ENCODE measurements around the gene HEXA.

Gene HEXA

DNA sequence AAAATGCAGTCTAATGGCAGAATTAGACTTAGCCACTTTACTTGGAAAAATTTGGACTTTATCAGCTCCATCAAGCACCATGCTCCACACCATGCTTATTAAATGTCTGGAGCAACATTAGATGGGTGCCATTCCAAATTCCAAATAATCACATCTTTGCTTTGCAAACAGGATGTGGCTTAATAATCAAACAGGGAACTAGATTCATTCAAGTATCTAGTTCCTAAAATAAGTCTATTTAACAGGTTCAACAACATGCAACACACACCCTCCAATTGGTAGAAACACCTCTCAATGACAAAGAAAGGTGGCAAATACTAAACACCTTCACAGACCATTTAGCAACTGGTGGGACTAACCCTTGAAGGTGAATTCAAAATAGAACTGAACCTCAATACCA lies 3.5 kb downstream of the HEXA start:
- TF ChIP-seq, protein P1, sequence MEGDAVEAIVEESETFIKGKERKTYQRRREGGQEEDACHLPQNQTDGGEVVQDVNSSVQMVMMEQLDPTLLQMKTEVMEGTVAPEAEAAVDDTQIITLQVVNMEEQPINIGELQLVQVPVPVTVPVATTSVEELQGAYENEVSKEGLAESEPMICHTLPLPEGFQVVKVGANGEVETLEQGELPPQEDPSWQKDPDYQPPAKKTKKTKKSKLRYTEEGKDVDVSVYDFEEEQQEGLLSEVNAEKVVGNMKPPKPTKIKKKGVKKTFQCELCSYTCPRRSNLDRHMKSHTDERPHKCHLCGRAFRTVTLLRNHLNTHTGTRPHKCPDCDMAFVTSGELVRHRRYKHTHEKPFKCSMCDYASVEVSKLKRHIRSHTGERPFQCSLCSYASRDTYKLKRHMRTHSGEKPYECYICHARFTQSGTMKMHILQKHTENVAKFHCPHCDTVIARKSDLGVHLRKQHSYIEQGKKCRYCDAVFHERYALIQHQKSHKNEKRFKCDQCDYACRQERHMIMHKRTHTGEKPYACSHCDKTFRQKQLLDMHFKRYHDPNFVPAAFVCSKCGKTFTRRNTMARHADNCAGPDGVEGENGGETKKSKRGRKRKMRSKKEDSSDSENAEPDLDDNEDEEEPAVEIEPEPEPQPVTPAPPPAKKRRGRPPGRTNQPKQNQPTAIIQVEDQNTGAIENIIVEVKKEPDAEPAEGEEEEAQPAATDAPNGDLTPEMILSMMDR (conservative IDR thresholded peaks at IDR 0.05) = no peak
- no peak for TF ChIP-seq ZFX (IDR thresholded peaks at IDR 0.05)
- no peak overlapping the region for H3K27ac ChIP-seq

DNA sequence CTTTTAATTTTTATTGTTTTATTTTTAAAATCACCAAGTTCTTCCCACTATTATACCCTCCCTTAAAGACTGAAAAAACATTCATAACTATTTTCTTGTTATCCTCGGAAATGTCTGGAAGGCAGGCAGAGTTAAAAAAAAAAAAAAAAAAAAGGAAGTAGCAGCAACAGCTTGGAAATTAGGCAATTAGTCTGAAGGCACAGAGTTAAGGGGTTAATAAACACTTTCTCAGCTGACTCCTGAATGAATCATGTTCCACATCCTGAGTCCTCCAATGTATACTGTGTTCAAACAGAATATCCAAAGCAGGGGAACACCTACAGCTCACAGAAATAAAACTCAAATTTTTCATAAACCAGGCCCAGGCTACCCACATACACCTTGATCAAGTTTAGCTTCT lies 5.8 kb downstream of the HEXA start:
- H3K27ac ChIP-seq = no peak overlapping the region
- TF ChIP-seq, protein P1 (conservative IDR thresholded peaks at IDR 0.05) = no peak
- TF ChIP-seq ZFX (IDR thresholded peaks at IDR 0.05) = no peak

DNA sequence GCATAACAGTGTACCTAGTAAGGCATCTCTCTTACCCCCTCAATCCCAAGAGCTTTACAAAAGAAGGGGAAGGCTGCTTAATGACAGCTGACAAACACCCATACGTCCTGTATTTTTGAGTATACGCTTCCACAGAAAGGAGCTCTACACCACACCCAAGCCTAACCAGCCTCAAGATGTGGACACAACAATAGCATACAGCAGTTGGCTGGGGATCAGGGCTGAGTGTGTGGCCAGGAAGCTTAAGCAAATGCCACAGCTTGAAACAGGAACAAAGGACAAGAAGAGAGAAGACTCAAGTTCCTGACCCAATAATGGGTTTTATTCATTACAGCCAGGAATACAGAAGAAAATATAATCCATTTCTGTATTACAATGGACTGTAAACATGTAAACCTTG lies 6.9 kb downstream of the HEXA start:
- H3K27ac ChIP-seq = no peak overlapping the region

DNA sequence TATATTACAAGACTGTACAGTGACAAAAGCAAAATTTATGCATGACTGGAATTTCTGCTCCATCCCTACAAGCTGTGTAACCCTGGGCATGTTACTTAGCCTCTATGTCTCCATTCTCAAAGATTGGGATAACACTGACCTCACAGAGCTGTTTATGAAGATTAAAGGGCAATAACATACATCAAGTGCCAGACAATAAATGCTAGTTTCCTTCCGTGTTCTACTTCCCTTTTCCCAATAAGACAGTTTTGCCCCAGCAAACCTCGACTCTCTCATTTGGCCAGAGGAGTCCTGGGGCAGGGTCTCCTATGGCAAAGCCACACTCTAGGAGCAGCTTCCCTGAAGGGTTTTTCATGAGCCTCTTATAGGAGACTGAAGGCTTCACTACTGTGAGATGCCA lies 7.5 kb downstream of the HEXA start:
- no peak overlapping the region for H3K27ac ChIP-seq
- TF ChIP-seq, protein P1 (conservative IDR thresholded peaks at IDR 0.05) = no peak
- TF ChIP-seq ZFX (IDR thresholded peaks at IDR 0.05) = no peak

More for the DNA sequence above, 6.9 kb downstream of the HEXA start:
- no peak for TF ChIP-seq ZFX (IDR thresholded peaks at IDR 0.05)
- TF ChIP-seq, protein P1 (conservative IDR thresholded peaks at IDR 0.05) = no peak

DNA sequence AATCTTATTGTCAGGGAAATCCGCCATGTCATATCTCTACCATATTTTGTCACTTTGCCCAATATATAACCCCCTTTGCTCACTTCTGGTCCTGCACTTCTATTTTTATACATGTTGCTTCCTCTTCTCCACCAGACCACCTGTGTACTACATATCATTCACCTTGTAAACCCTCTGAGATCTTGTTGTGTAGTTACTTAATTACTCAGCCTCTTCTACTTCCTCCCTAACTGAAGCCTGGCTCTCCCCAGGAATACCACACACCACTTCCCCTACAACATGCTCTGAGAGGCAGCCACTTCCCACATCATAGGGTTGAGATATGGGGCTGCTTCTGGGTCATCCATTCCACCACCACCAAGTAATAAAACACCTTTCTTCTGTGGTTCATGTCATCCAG lies 10.0 kb downstream of the HEXA start:
- TF ChIP-seq, protein P1 (conservative IDR thresholded peaks at IDR 0.05) = no peak
- no peak for TF ChIP-seq ZFX (IDR thresholded peaks at IDR 0.05)
- no peak overlapping the region for H3K27ac ChIP-seq

DNA sequence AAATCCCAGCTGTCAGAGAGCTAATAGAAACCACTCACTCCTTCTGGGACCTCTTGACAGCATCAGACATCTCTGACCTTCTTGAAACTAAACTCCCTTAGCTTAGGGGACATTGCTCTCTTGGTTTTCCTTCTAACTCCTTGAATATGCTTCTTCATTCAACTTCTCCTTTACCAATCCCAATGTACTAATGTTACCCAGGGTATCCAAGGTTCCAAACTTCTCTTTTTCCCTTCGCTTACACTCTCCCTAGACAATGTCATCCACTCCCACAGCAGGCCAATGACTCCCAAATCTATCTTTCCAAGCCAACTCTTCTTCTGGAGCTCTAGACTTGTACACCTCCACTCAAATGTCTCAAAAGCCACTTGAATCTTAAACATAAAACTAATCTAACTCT lies 14.6 kb downstream of the HEXA start:
- no peak overlapping the region for H3K27ac ChIP-seq
- TF ChIP-seq, protein P1 (conservative IDR thresholded peaks at IDR 0.05) = no peak
- TF ChIP-seq ZFX (IDR thresholded peaks at IDR 0.05) = no peak

DNA sequence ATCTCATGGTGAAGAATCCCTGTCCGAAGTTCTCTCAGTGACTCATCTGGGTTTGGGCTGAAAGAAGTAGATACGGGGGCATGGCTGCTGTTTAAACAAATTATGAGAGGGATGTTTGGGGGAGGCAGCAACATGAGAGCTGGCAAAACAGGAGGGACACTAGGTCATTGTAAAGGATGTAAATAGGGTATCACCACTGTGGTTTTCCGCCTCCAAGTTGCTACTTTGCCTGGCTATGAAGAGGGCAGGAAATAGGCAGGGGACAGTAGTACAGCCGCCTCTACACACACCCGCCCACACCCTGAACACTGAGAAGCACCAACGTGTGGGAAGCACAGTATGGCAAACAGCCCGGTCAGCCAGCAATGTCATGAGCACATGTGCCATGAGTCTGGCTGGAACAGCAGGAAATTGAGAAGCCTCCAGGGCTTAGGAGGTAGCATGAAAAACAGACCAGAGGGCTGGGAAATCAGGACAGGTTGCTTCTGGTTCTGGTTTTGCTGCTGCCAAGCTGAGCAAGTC lies 17.1 kb downstream of the HEXA start:
- H3K27ac ChIP-seq = peak overlapping the region; percentile 72
- TF ChIP-seq ZFX (IDR thresholded peaks at IDR 0.05) = no peak
- TF ChIP-seq, protein P1 (conservative IDR thresholded peaks at IDR 0.05) = no peak
